ENCODE measurements around the gene ZP1.

ZP1 gene

GRCh38 chr11:60862171-60862570 lies 5.2 kb upstream of the ZP1 start:
- no peak for DNase-seq

- peak; percentile 48 for DNase-seq
Observed at GRCh38 chr11:60863550-60864521, 3.5 kb upstream of the ZP1 start.

GRCh38 chr11:60864856-60865513 lies 2.4 kb upstream of the ZP1 start:
- DNase-seq, result peak; percentile 29

- peak; percentile 45 for DNase-seq
Observed at GRCh38 chr11:60867871-60868681, 734 bp downstream of the ZP1 start.

- peak; percentile 46 for DNase-seq
Observed at GRCh38 chr11:60868682-60869450, 1.5 kb downstream of the ZP1 start.

GRCh38 chr11:60869451-60869825 lies 2.1 kb downstream of the ZP1 start:
- peak; percentile 44 for DNase-seq

GRCh38 chr11:60870276-60870675 lies 2.9 kb downstream of the ZP1 start:
- no peak for DNase-seq

GRCh38 chr11:60870733-60871377 lies 3.5 kb downstream of the ZP1 start:
- DNase-seq, result peak; percentile 58

- no peak for DNase-seq
Observed at GRCh38 chr11:60871378-60872061, 4.2 kb downstream of the ZP1 start.

- DNase-seq, result no peak
Observed at GRCh38 chr11:60872124-60872960, 5.0 kb downstream of the ZP1 start.

- DNase-seq, result no peak
Observed at GRCh38 chr11:60872961-60873524, 5.7 kb downstream of the ZP1 start.

GRCh38 chr11:60873533-60873932 lies 6.2 kb downstream of the ZP1 start:
- DNase-seq, result no peak

GRCh38 chr11:60874421-60875365 lies 7.4 kb downstream of the ZP1 start:
- no peak for DNase-seq

GRCh38 chr11:60875366-60876167 lies 8.2 kb downstream of the ZP1 start:
- no peak for DNase-seq

- no peak for DNase-seq
Observed at GRCh38 chr11:60876168-60876485, 8.8 kb downstream of the ZP1 start.

GRCh38 chr11:60878245-60879101 lies 11.1 kb downstream of the ZP1 start:
- no peak for DNase-seq

GRCh38 chr11:60879104-60879503 lies 11.8 kb downstream of the ZP1 start:
- no peak for DNase-seq

All from activated CD8-positive, alpha-beta memory T cell treated with anti-CD3 and anti-CD28 coated beads, Interleukin-2, amount 50 U/mL, for 48 hours (primary cell).